Measurements from ENCODE around the gene PIGM. TPM values are rescaled to one million over a fixed set of nuclear protein-coding genes. Genes with fewer than 3 reads are reported as not detected.

PIGM gene
- total RNA-seq, 4 donors from 2014 or later, result 2.7 to 3.8 (median 2.9) TPM

- Histone ChIP-seq H3K4me3 (no peak overlapping the region), H3K36me3 (no peaks in the 10 kb centered on the region), H3K27me3 (peaks cover 0 to 6% (median 0%) of the 10 kb centered on the region in 4 donors), H3K27ac (no peak overlapping the region), H3K4me1 (peaks cover 0 to 26% (median 4%) of the 10 kb centered on the region in 3 donors), H3K9me3 (no peaks in the 10 kb centered on the region)
- WGBS, 2 donors, result 31 to 85% methylated on average over 1 of the region's 1 CpG
- no peak for DNase-seq
- intact Hi-C loops (cut with DNase I), result no loop called here
- TF ChIP-seq, protein P1, sequence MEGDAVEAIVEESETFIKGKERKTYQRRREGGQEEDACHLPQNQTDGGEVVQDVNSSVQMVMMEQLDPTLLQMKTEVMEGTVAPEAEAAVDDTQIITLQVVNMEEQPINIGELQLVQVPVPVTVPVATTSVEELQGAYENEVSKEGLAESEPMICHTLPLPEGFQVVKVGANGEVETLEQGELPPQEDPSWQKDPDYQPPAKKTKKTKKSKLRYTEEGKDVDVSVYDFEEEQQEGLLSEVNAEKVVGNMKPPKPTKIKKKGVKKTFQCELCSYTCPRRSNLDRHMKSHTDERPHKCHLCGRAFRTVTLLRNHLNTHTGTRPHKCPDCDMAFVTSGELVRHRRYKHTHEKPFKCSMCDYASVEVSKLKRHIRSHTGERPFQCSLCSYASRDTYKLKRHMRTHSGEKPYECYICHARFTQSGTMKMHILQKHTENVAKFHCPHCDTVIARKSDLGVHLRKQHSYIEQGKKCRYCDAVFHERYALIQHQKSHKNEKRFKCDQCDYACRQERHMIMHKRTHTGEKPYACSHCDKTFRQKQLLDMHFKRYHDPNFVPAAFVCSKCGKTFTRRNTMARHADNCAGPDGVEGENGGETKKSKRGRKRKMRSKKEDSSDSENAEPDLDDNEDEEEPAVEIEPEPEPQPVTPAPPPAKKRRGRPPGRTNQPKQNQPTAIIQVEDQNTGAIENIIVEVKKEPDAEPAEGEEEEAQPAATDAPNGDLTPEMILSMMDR (IDR thresholded peaks at IDR 0.05), result no peak
- no peak for TF ChIP-seq POLR2A (IDR thresholded peaks at IDR 0.05)
Observed at GRCh38 chr1:160017592-160017991, 14.2 kb downstream of the PIGM start.

DNA sequence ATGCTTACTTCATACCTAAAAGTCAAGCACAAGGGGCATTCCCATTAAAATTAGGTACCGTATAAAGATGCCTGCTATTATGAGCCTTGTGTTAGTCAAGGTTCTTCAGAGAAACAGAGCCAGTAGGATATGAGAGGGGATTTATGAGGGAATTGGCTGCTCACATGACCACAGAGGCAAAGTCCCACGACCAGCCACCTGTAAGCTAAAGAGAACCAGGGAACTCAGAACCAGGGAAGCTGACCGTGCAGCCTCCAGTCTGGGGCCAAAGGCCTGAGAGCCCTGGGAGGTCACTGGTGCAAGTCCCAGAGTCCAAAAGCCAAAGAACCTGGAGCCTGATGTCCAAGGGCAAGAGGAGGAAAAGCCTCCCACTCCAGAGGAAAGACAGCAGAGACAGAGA lies 20.0 kb downstream of the PIGM start:
- Histone ChIP-seq H3K4me1 (no peaks in the 10 kb centered on the region), H3K36me3 (no peaks in the 10 kb centered on the region), H3K27ac (no peak overlapping the region), H3K27me3 (peaks cover 0 to 6% (median 0%) of the 10 kb centered on the region in 4 donors), H3K9me3 (no peaks in the 10 kb centered on the region), H3K4me3 (no peak overlapping the region)
- TF ChIP-seq POLR2A (IDR thresholded peaks at IDR 0.05), result no peak
- TF ChIP-seq, protein P1 (IDR thresholded peaks at IDR 0.05), result no peak
- no peak for DNase-seq
- intact Hi-C loops (cut with DNase I), result no loop called here
- WGBS, 2 donors, result 67 to 72% methylated on average over 3 of the region's 3 CpGs

DNA sequence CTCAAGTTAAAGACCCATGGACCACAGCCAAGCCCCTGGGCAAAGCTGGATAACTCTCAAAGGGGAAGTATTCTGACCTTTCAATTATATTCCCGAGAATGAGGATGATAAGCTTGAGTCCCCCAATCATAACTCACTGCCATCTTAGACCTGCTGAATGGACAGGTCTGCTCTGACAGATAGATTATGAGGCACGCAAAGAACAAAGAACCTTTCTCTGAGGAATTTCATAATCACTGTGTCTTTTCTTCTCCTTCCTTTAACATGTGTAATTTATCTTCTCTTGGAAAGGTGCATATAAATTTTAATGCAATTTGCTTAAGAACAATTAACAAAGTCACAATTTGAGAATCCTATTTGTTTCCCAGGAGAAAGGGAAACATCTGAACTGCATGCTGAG lies 22.0 kb downstream of the PIGM start:
- no peak for DNase-seq
- H3K4me3 ChIP-seq, result no peak overlapping the region

GRCh38 chr1:160009081-160009480 lies 22.7 kb downstream of the PIGM start:
- Histone ChIP-seq H3K27ac (no peak overlapping the region), H3K9me3 (no peaks in the 10 kb centered on the region), H3K27me3 (peaks cover 0 to 6% (median 0%) of the 10 kb centered on the region in 4 donors), H3K36me3 (no peaks in the 10 kb centered on the region), H3K4me1 (no peaks in the 10 kb centered on the region), H3K4me3 (no peak overlapping the region)
- WGBS, 2 donors, result 55 to 63% methylated on average over 2 of the region's 2 CpGs
- no peak for DNase-seq
- intact Hi-C loops (cut with DNase I), result loop anchor here (10.0 kb wide), 1 partner anchor 204 kb away; the partner anchor contains the start of gene FCRL6
- TF ChIP-seq, protein P1 (IDR thresholded peaks at IDR 0.05), result no peak
- TF ChIP-seq POLR2A (IDR thresholded peaks at IDR 0.05), result no peak

More for the DNA sequence above, 22.0 kb downstream of the PIGM start:
- Histone ChIP-seq H3K27me3 (peaks cover 0 to 6% (median 0%) of the 10 kb centered on the region in 4 donors), H3K36me3 (no peaks in the 10 kb centered on the region), H3K9me3 (no peaks in the 10 kb centered on the region), H3K27ac (no peak overlapping the region), H3K4me1 (no peaks in the 10 kb centered on the region)
- 22 to 43% methylated on average over 2 of the region's 2 CpGs for WGBS, 2 donors
- intact Hi-C loops (cut with DNase I), result loop anchor here (10.0 kb wide), 1 partner anchor 205 kb away; the partner anchor contains the start of gene FCRL6
- no peak for TF ChIP-seq POLR2A (IDR thresholded peaks at IDR 0.05)
- TF ChIP-seq, protein P1 (IDR thresholded peaks at IDR 0.05), result no peak

GRCh38 chr1:160007577-160008200 lies 24.1 kb downstream of the PIGM start:
- DNase-seq, result no peak
- Histone ChIP-seq H3K9me3 (no peaks in the 10 kb centered on the region), H3K27me3 (no peaks in the 10 kb centered on the region), H3K4me1 (peaks cover 0 to 4% (median 0%) of the 10 kb centered on the region in 3 donors), H3K27ac (no peak overlapping the region), H3K36me3 (no peaks in the 10 kb centered on the region), H3K4me3 (no peak overlapping the region)
- no peak for TF ChIP-seq POLR2A (IDR thresholded peaks at IDR 0.05)
- TF ChIP-seq, protein P1 (IDR thresholded peaks at IDR 0.05), result peak; percentile 40 to 84 (median 80)
- intact Hi-C loops (cut with DNase I), result loop anchor here (10.0 kb wide), 1 partner anchor 203 kb away; the partner anchor contains the start of gene FCRL6
- WGBS, 2 donors, result 72 to 75% methylated on average over 3 of the region's 3 CpGs
